Naive thymus-derived CD8-positive, alpha-beta T cell (primary cell): ENCODE measurements around the gene HYAL1. TPM values are rescaled to one million over a fixed set of nuclear protein-coding genes. Genes with fewer than 3 reads are reported as not detected.

Source experiments
- polyA plus RNA-seq, 3 donors: library from polyadenylated mRNA; unstranded; fragments of 300-500 nt; fragmentation: Illumina TruSeq; gene quantifications; one replicate each; pipeline ENCODE4 v1.2.3, GENCODE V29; 2021
- total RNA-seq, 8 experiments: library from RNA in 2 of 8; stranded (reverse) in 2 of 8; gene quantifications; one replicate each; pipeline ENCODE4 v1.2.3 and lab custom pipeline; 2021 to 2026

Gene HYAL1
- total and polyA plus RNA-seq, 5 experiments from 2014 or later = 0.16 to 0.75 (median 0.47) TPM; not detected in 1

Other genes starting within 250 kb of the HYAL1 start
- gene RBM5, start 214.7 kb downstream of the HYAL1 start, total RNA-seq = 100 to 1,000 TPM; 387 to 402 TPM
- gene RBM5, start 214.7 kb downstream of the HYAL1 start, polyA plus RNA-seq = 10 to 100 TPM; 19.7 to 46.1 (median 35.0) TPM
- not detected for gene SEMA3F, start 148.2 kb downstream of the HYAL1 start, total RNA-seq
- not detected for gene SEMA3F, start 148.2 kb downstream of the HYAL1 start, polyA plus RNA-seq
- gene GNAT1, start 112.0 kb downstream of the HYAL1 start, total RNA-seq = not detected
- gene GNAT1, start 112.0 kb downstream of the HYAL1 start, polyA plus RNA-seq = not detected
- not detected for gene SLC38A3, start 98.3 kb downstream of the HYAL1 start, total RNA-seq
- gene SLC38A3, start 98.3 kb downstream of the HYAL1 start, polyA plus RNA-seq = not detected
- 100 to 1,000 TPM; 253 to 258 TPM for gene GNAI2, start 67.4 kb downstream of the HYAL1 start, total RNA-seq
- 100 to 1,000 TPM; 405 to 534 (median 417) TPM for gene GNAI2, start 67.4 kb downstream of the HYAL1 start, polyA plus RNA-seq
- gene SEMA3B, start 34.4 kb downstream of the HYAL1 start, total RNA-seq = 1 to 10 TPM; 1.0 to 1.1 TPM
- under 1 TPM in 1 of 3 donors, not detected in 2; 0.09 TPM for gene SEMA3B, start 34.4 kb downstream of the HYAL1 start, polyA plus RNA-seq
- gene LSMEM2, start 24.5 kb downstream of the HYAL1 start, total RNA-seq = not detected
- gene LSMEM2, start 24.5 kb downstream of the HYAL1 start, polyA plus RNA-seq = under 1 TPM in 2 of 3 donors, not detected in 1; 0.15 to 0.21 TPM
- gene IFRD2, start 11.1 kb downstream of the HYAL1 start, total RNA-seq = 10 to 100 TPM; 68.9 TPM
- 10 to 100 TPM; 59.4 to 69.7 (median 60.7) TPM for gene IFRD2, start 11.1 kb downstream of the HYAL1 start, polyA plus RNA-seq
- 1 to 10 TPM; 3.2 to 4.7 TPM for gene HYAL3, start 4.2 kb downstream of the HYAL1 start, total RNA-seq
- gene HYAL3, start 4.2 kb downstream of the HYAL1 start, polyA plus RNA-seq = 1 to 10 TPM; 2.5 to 3.8 (median 3.0) TPM
- 10 to 100 TPM; 33.8 to 36.8 TPM for gene NAA80, start 4.2 kb downstream of the HYAL1 start, total RNA-seq
- gene NAA80, start 4.2 kb downstream of the HYAL1 start, polyA plus RNA-seq = 10 to 100 TPM; 10.8 to 18.7 (median 17.4) TPM
- 1 to 10 TPM; 2.0 to 2.5 TPM for gene HYAL2, start 19.2 kb upstream of the HYAL1 start, total RNA-seq
- 1 to 10 TPM; 1.8 to 6.1 (median 3.4) TPM for gene HYAL2, start 19.2 kb upstream of the HYAL1 start, polyA plus RNA-seq
- 10 to 100 TPM; 21.8 to 22.7 TPM for gene TUSC2, start 24.6 kb upstream of the HYAL1 start, total RNA-seq
- gene TUSC2, start 24.6 kb upstream of the HYAL1 start, polyA plus RNA-seq = 10 to 100 TPM; 48.4 to 54.3 (median 53.7) TPM
- gene RASSF1, start 37.3 kb upstream of the HYAL1 start, total RNA-seq = 10 to 100 TPM; 67.3 to 70.8 TPM
- 10 to 100 TPM; 50.8 to 87.6 (median 68.1) TPM for gene RASSF1, start 37.3 kb upstream of the HYAL1 start, polyA plus RNA-seq
- 1 to 10 TPM; 3.6 to 4.0 TPM for gene ZMYND10, start 42.2 kb upstream of the HYAL1 start, total RNA-seq
- not detected for gene ZMYND10, start 42.2 kb upstream of the HYAL1 start, polyA plus RNA-seq
- 10 to 100 TPM; 52.8 to 63.8 TPM for gene NPRL2, start 47.2 kb upstream of the HYAL1 start, total RNA-seq
- 10 to 100 TPM; 36.2 to 45.3 (median 36.4) TPM for gene NPRL2, start 47.2 kb upstream of the HYAL1 start, polyA plus RNA-seq
- 10 to 100 TPM; 29.7 to 34.5 TPM for gene CYB561D2, start 47.3 kb upstream of the HYAL1 start, total RNA-seq
- gene CYB561D2, start 47.3 kb upstream of the HYAL1 start, polyA plus RNA-seq = 10 to 100 TPM; 45.5 to 48.2 (median 47.7) TPM
- 10 to 100 TPM; 28.7 to 29.8 TPM for gene TMEM115, start 55.9 kb upstream of the HYAL1 start, total RNA-seq
- 10 to 100 TPM; 15.2 to 29.2 (median 20.3) TPM for gene TMEM115, start 55.9 kb upstream of the HYAL1 start, polyA plus RNA-seq
- 1 to 10 TPM; 4.0 to 4.9 TPM for gene CACNA2D2, start 200.1 kb upstream of the HYAL1 start, total RNA-seq
- 1 to 10 TPM in 1 of 3 donors, under 1 TPM in 2; 0.40 to 1.5 (median 0.40) TPM for gene CACNA2D2, start 200.1 kb upstream of the HYAL1 start, polyA plus RNA-seq